WERI-Rb-1 (cell line): ENCODE data around the gene FAM151A.

Experiments used
- DNase-seq: peaks from one replicate; pipeline ENCODE4 v3.0.0-alpha.2; 2020
- H3K27ac ChIP-seq: fragments of 250-450 bp; sonication (Bioruptor Pico); 2 replicates; pipeline ENCODE4 v1.5.1; 2020; ENCODE audit warnings: mild to moderate bottlenecking, moderate library complexity
- H3K27me3 ChIP-seq: fragments of 250-450 bp; sonication (Bioruptor Pico); 2 replicates; pipeline ENCODE4 v1.5.1; 2021; ENCODE audit warnings: mild to moderate bottlenecking, low read depth, moderate library complexity; ENCODE audit not compliant: insufficient read depth, severe bottlenecking
- H3K36me3 ChIP-seq: fragments of 250-450 bp; sonication (Bioruptor Pico); 2 replicates; pipeline ENCODE4 v1.5.1; 2020; ENCODE audit warnings: mild to moderate bottlenecking, moderate library complexity
- H3K4me3 ChIP-seq: 2 replicates; pipeline ENCODE4 v1.5.1; 2011; ENCODE audit warnings: low read depth, mild to moderate bottlenecking, control low read depth, low read length
- H3K9me3 ChIP-seq: fragments of 250-450 bp; sonication (Bioruptor Pico); 2 replicates; pipeline ENCODE4 v1.5.1; 2021; ENCODE audit warnings: mild to moderate bottlenecking, moderate library complexity; ENCODE audit not compliant: severe bottlenecking
- CTCF ChIP-seq: IDR thresholded peaks from 2 replicates; pipeline ENCODE4 v1.5.1; 2011; ENCODE audit warnings: low read depth, mild to moderate bottlenecking, control low read depth, inconsistent platforms, low read length

FAM151A gene

GRCh38 chr1:54583307-54583686, 40.0 kb downstream of the FAM151A start:
- Histone ChIP-seq H3K9me3 (no peaks in the 10 kb centered on the region), H3K27me3 (no peaks in the 10 kb centered on the region), H3K27ac (no peak overlapping the region), H3K36me3 (no peaks in the 10 kb centered on the region), H3K4me3 (no peak overlapping the region)
- TF ChIP-seq CTCF: no peak
- DNase-seq: no peak

DNA sequence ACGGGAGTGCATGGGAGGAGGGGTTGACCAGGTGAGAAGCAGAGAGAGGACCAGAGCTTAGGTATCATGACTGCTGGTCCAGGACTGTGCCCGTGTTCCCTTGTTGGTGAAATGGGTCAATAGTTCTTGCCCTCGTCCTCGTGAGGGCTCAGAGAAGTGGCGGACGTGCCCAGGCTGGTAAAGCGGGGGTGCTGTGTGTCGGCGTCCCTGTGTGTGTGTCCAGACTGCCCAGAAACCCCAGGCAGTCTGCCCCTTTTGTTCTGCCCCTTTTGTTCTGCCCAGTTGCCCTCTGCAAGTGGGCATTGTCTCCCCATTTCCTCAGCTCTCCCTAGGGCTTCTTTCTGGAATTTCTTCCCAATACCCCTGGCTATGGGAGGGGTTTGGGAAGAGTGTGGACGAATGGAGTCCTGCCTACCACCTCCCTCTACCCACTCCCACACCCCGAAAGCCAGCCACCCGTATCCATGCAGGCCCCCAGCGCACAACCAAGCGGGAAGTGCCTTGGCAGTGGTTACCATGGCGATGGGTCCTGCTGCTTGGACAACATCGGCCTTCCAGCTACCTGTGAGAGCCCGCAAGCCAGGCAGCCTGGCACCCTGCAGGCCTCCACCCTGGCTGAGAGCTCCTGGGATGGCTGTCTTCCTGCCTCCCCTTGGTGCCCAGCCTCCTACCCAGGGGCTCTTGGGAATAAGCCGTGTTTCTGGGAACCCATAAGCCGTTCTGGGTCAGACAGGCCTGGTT, 40.6 kb downstream of the FAM151A start:
- no peak overlapping the region for H3K4me3 ChIP-seq
- no peaks in the 10 kb centered on the region for H3K27me3 ChIP-seq
- DNase-seq: no peak
- H3K36me3 ChIP-seq: no peaks in the 10 kb centered on the region
- TF ChIP-seq CTCF: no peak
- H3K27ac ChIP-seq: no peak overlapping the region
- no peaks in the 10 kb centered on the region for H3K9me3 ChIP-seq

DNA sequence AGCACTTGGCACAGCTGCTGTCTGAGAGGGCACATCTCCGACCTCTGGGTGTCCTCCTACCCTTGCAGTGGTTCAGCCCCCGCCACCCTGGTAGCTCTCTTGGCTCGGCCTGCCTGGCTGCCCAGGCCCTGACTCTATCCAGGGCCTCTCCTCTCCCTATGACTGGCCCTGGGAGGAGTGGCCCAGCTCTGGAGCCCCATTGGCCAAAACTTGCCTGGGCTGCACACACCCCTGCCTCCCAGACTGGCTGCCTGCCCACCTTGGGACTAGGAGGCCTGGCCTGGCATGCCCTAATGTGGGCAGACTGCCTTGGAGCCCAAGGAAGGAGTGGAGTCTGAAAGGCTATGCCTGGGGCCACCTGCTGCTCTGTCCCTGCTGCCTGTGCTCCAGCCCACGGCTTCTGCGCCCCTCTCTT, 41.7 kb downstream of the FAM151A start:
- no peaks in the 10 kb centered on the region for H3K36me3 ChIP-seq
- no peak for TF ChIP-seq CTCF
- no peaks in the 10 kb centered on the region for H3K27me3 ChIP-seq
- no peaks in the 10 kb centered on the region for H3K9me3 ChIP-seq
- no peak overlapping the region for H3K4me3 ChIP-seq
- H3K27ac ChIP-seq: no peak overlapping the region
- no peak for DNase-seq

DNA sequence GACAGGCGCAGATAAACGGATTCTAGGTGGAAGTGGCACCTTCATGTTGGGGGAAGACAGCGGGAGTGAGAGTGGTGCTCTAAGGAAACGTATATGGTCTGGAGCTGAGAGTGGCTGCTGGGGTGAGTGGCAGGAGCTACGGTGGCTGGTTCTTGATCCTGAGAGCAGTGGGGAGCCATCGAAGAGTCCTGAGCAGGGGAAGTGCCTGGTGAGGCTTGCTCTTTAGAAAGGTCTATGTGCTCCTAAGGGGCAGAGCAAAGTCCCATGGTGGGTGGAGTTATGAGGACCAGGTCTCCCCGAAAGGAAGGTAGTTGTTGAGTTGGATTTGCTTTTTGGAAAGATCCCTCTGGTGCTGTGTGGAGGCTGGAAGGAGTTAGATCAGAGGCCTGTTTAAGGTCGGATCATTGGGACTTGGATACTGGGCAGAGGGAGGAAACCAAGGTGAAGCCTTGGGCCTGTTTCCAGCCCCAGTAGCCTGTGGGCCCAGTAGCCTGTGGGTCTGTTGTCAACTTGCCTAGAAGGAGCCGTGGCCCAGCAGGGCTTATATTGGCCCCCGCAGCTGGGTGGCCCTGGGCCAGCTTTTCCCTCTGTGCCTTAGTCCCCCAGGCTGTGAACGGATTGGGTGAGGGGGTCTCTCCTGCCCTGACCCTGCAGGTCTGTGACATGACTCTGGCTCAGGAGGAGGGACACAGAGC, 42.3 kb downstream of the FAM151A start:
- H3K27ac ChIP-seq: no peak overlapping the region

DNA sequence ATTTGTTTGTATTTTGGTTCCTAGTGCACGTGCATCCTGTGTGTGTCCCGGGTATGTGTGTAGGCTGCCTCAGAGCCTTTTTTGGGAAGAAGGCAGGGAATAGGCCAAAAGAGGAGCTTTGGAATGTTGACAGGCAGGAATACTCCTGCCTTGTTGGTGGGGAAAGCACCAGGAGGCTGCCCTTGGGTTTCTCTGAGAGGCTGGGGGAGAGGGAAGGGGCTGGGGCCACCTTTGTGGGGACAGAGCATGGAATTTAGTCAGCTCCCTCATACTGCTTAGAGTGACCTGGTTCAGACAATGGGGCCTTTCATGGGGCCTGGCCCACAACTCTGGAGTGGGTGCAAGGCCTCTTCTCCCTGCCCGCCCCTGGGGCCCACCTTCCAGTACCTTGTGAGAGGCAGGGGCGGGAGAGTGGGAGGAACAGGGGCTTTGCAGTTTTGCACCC, 44.0 kb downstream of the FAM151A start:
- H3K27ac ChIP-seq: no peak overlapping the region
- H3K27me3 ChIP-seq: no peaks in the 10 kb centered on the region
- H3K4me3 ChIP-seq: no peak overlapping the region
- no peaks in the 10 kb centered on the region for H3K9me3 ChIP-seq
- no peaks in the 10 kb centered on the region for H3K36me3 ChIP-seq
- TF ChIP-seq CTCF: no peak
- DNase-seq: no peak

More for the DNA sequence above, 42.3 kb downstream of the FAM151A start:
- Histone ChIP-seq H3K36me3 (no peaks in the 10 kb centered on the region), H3K27me3 (no peaks in the 10 kb centered on the region), H3K9me3 (no peaks in the 10 kb centered on the region), H3K4me3 (no peak overlapping the region)
- TF ChIP-seq CTCF: no peak
- DNase-seq: no peak

GRCh38 chr1:54577612-54578011, 45.7 kb downstream of the FAM151A start:
- H3K36me3 ChIP-seq: no peaks in the 10 kb centered on the region
- no peaks in the 10 kb centered on the region for H3K27me3 ChIP-seq
- H3K9me3 ChIP-seq: no peaks in the 10 kb centered on the region
- H3K4me3 ChIP-seq: no peak overlapping the region
- TF ChIP-seq CTCF: no peak
- H3K27ac ChIP-seq: no peak overlapping the region
- DNase-seq: no peak
